Colonic mucosa (tissue), 4 donors: Measurements from ENCODE around the gene POMT1. TPM values are rescaled to one million over a fixed set of nuclear protein-coding genes. Genes with fewer than 3 reads are reported as not detected.

ENCODE experiments used
- DNase-seq: peaks from one replicate; pipeline ENCODE4 v3.0.0-alpha.2; 2020
- H3K27ac ChIP-seq: fragments of 200-600 bp; one replicate; pipeline ENCODE4 v1.8.0; 2021
- H3K27me3 ChIP-seq: fragments of 200-600 bp; one replicate; pipeline ENCODE4 v1.8.0; 2021
- H3K36me3 ChIP-seq: fragments of 200-600 bp; one replicate; pipeline ENCODE4 v1.8.0; 2021
- H3K4me1 ChIP-seq: fragments of 200-600 bp; one replicate; pipeline ENCODE4 v1.8.0; 2021; ENCODE audit warnings: mild to moderate bottlenecking
- H3K4me3 ChIP-seq: fragments of 200-600 bp; one replicate; pipeline ENCODE4 v1.8.0; 2021
- H3K9ac ChIP-seq, 2 donors: one replicate each; pipeline ENCODE4 v1.7.0; 2013; ENCODE audit warnings: control low read depth in 2 of 2, low read depth in 2 of 2, low read length in 2 of 2
- H3K9me3 ChIP-seq: fragments of 200-600 bp; one replicate; pipeline ENCODE4 v1.8.0; 2021
- intact Hi-C: fragments of 100-400 bp; cut with DNase I; formaldehyde crosslinking; loops from one replicate; pipeline ENCODE4 v1.14.1; 2022
- total RNA-seq, 2 donors: library from RNA; stranded (reverse); fragmentation: NEBNext Ultra II Directional in 1 of 2; extraction: Animal tissue kit (Norgen Biotek cat#: 25700) in 1 of 2; gene quantifications; one replicate each; pipeline ENCODE4 v1.2.1, GENCODE V29; 2021
- TF ChIP-seq, protein P1 (sequence below): fragments of 200-600 bp; IDR thresholded peaks from one replicate; pipeline ENCODE4 v1.8.0; 2022; ENCODE audit warnings: antibody characterized with exemption, mild to moderate bottlenecking
- donor health status: healthy.
- donor health status: DM: no; HTN: no; CAD: no.
- donor health status: DM: no; HTN: no; CAD: no.

The POMT1 gene
- total RNA-seq, 2 donors from 2014 or later, result 24.0 to 28.8 TPM

DNA sequence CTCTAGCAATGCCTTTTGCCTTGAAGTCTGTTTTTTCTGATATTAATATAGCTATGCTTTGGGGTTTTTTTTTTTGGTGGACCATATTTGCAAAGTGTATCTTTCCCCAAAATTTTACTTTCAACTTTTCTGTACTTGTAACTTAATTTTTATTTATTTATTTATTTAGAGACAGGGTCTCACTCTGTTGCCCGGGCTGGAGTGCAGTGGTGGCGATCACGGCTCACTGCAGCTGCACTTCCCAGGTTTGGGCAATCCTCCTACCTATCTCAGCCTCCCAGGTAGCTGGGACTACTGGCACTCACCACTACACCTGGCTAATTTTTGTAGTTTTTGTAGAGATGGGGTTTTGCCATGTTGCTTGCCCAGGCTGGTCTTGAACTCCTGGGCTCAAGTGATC lies 63.4 kb downstream of the POMT1 start:
- H3K27me3 ChIP-seq, result no peaks in the 10 kb centered on the region
- H3K4me1 ChIP-seq, result no peaks in the 10 kb centered on the region
- TF ChIP-seq, protein P1, sequence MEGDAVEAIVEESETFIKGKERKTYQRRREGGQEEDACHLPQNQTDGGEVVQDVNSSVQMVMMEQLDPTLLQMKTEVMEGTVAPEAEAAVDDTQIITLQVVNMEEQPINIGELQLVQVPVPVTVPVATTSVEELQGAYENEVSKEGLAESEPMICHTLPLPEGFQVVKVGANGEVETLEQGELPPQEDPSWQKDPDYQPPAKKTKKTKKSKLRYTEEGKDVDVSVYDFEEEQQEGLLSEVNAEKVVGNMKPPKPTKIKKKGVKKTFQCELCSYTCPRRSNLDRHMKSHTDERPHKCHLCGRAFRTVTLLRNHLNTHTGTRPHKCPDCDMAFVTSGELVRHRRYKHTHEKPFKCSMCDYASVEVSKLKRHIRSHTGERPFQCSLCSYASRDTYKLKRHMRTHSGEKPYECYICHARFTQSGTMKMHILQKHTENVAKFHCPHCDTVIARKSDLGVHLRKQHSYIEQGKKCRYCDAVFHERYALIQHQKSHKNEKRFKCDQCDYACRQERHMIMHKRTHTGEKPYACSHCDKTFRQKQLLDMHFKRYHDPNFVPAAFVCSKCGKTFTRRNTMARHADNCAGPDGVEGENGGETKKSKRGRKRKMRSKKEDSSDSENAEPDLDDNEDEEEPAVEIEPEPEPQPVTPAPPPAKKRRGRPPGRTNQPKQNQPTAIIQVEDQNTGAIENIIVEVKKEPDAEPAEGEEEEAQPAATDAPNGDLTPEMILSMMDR, result no peak
- no peak overlapping the region for H3K27ac ChIP-seq
- H3K4me3 ChIP-seq, result no peak overlapping the region
- no peak for DNase-seq
- no peak overlapping the region for H3K9ac ChIP-seq
- no peaks in the 10 kb centered on the region for H3K9me3 ChIP-seq
- H3K36me3 ChIP-seq, result no peaks in the 10 kb centered on the region
- intact Hi-C loops, result no loop called here

DNA sequence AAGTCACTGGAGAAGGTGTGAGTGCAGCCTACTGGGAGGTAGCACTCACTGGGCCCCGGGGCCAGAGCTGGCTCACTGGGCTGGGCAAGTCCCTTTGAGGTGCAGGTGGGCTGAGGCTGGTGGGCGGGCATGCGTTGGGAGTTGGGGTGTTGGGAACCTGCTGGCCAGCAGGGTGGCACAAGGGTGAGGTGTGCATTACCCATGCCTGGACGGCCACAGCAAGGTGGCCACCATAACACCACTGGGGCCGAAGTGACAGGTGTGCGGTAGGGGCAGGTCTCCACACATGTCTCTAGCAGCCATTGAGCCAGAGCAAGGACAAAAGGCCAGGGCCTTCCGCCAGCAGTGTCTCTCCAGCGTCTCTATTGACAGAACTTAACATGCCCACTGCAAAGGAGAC lies 65.2 kb downstream of the POMT1 start:
- no peak for DNase-seq
- TF ChIP-seq, protein P1, result no peak
- no peak overlapping the region for H3K9ac ChIP-seq
- intact Hi-C loops, result no loop called here
- no peak overlapping the region for H3K4me3 ChIP-seq
- no peaks in the 10 kb centered on the region for H3K4me1 ChIP-seq
- H3K27me3 ChIP-seq, result no peaks in the 10 kb centered on the region
- H3K36me3 ChIP-seq, result no peaks in the 10 kb centered on the region
- H3K9me3 ChIP-seq, result no peaks in the 10 kb centered on the region
- H3K27ac ChIP-seq, result no peak overlapping the region

Other genes with a start within 250 kb of the POMT1 start
- gene FAM78A, start 226.4 kb upstream of the POMT1 start, total RNA-seq, result 1 to 10 TPM; 1.5 to 2.0 TPM
- gene PLPP7, start 213.2 kb upstream of the POMT1 start, total RNA-seq, result 1 to 10 TPM in 1 of 2 donors, under 1 TPM in 1; 0.40 to 1.1 TPM
- 100 to 1,000 TPM; 127 to 131 TPM for gene PRRC2B, start 108.8 kb upstream of the POMT1 start, total RNA-seq
- gene UCK1, start 28.3 kb downstream of the POMT1 start, total RNA-seq, result 10 to 100 TPM; 20.2 to 29.3 TPM
- gene PRRT1B, start 42.6 kb downstream of the POMT1 start, total RNA-seq, result 1 to 10 TPM; 2.0 to 4.5 TPM
- 10 to 100 TPM; 47.2 to 58.6 TPM for gene RAPGEF1, start 237.2 kb downstream of the POMT1 start, total RNA-seq